ENCODE measurements around the gene HSD11B1L.
A peak's percentile ranks its signal among the peaks of the same experiment; 100 is the strongest.
"Not testable (repeated sequence)": the region's sequence is repeated elsewhere in the genome, so short reads cannot be mapped to it uniquely, and the experiment has no call there.

The HSD11B1L gene

DNA sequence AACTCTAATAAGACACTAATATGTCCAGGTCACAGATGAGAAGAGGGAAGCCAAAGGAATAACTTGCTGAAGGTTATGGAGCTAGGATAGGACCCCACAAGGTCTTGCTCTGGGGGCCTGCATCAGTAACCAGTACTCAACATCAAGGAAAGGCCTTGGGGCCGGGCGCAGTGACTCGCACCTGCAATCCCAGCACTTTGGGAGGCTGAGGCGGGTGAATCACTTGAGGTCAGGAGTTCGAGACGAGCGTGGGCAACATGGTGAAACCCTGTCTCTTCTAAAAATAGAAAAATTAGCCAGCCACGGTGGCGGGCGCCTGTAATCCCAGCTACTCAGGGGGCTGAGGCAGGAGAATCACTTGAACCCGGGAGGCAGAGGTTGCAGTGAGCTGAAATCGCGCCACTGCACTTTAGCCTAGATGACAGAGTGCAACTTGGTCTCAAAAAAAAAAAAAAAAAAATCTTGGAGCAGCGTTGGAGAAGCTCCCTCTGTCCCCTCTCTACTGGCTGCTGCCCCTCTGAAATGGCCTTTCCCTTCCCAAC lies 37.3 kb downstream of the HSD11B1L start:
- TF ChIP-seq POLR2AphosphoS5 (IDR thresholded peaks at IDR 0.05; ENCODE audit: borderline replicate concordance, low read depth, low read length): no peak
- TF ChIP-seq EZH2 (IDR thresholded peaks at IDR 0.05): no peak
- Histone ChIP-seq H3K9me3 (ENCODE audit: low read depth, low read length) (no peaks in the 10 kb centered on the region), H3K27ac (peak overlapping the region; percentile 98), H3K4me3 (peak overlapping the region; percentile 96), H3K9ac (ENCODE audit: insufficient read length) (peak overlapping the region; percentile 100), H3K36me3 (ENCODE audit: insufficient read depth, low read length) (peaks cover 41% of the 10 kb centered on the region)
- DNase-seq (ENCODE audit: low read depth, low spot score): no peak

- Histone ChIP-seq H3K9ac (ENCODE audit: insufficient read length) (peak overlapping the region; percentile 100), H3K36me3 (ENCODE audit: insufficient read depth, low read length) (peaks cover 35% of the 10 kb centered on the region), H3K9me3 (ENCODE audit: low read depth, low read length) (no peaks in the 10 kb centered on the region), H3K27ac (peak overlapping the region; percentile 98), H3K4me3 (peak overlapping the region; percentile 96)
- peak; percentile 78 for DNase-seq (ENCODE audit: low read depth, low spot score)
- TF ChIP-seq FOXP2 (optimal IDR thresholded peaks at IDR 0.05; ENCODE audit: control extremely low read depth, extremely low read length, insufficient read depth) (no peak), EZH2 (IDR thresholded peaks at IDR 0.05) (no peak), POLR2AphosphoS5 (IDR thresholded peaks at IDR 0.05; ENCODE audit: borderline replicate concordance, low read depth, low read length) (peak; percentile 42)
Measured at GRCh38 chr19:5718579-5719273, 37.9 kb downstream of the HSD11B1L start.

DNA sequence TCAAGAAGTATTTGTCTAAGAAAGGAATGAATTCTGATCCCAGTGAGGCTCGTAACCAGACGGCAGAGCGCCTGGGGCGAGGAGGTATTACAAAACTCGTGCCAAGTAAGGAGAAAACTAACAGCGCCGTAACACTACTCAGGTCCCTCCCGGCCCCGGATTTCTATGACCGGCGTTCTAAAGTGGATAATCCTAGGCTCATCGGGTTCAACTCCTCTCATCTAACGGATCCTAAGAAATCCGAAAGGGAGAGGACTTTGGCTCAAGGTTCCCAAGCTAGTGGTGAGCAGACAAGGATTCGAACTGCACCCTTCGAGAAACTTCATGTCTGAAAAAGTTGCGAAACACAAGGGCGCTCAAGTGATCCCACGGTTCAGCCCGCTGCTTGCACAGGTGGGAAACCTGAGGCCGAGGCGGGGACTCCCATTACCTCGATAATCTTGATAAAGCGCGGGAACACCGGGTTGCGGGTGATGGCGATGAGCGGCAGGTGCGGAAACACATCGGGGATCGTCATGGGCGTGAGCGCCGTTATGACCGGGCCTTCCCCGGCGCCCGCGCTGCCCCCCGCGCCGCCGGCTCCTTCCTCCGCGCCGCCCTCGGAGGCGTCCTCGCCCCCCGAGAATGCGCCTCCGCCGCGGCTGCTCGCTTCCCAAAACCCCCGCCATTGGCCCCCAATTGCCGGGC lies 38.6 kb downstream of the HSD11B1L start:
- H3K36me3 ChIP-seq (ENCODE audit: insufficient read depth, low read length): peaks cover 29% of the 10 kb centered on the region
- DNase-seq (ENCODE audit: low read depth, low spot score): no peak
- H3K4me3 ChIP-seq: peak overlapping the region; percentile 96
- H3K27ac ChIP-seq: peak overlapping the region; percentile 98
- H3K9ac ChIP-seq (ENCODE audit: insufficient read length): peak overlapping the region; percentile 100
- no peak for TF ChIP-seq FOXP2 (optimal IDR thresholded peaks at IDR 0.05; ENCODE audit: control extremely low read depth, extremely low read length, insufficient read depth)
- H3K9me3 ChIP-seq (ENCODE audit: low read depth, low read length): no peaks in the 10 kb centered on the region

GRCh38 chr19:5719961-5720790 lies 39.3 kb downstream of the HSD11B1L start, which contains the start of the genes CATSPERD and LONP1:
Gene CATSPERD (plus strand): TSS chr19:5720637. CDS start chr19:5720738, 101 bp downstream.
Gene LONP1 (minus strand): TSS chr19:5720146. CDS start chr19:5720132, 14 bp downstream.
- Histone ChIP-seq H3K36me3 (ENCODE audit: insufficient read depth, low read length) (peaks cover 22% of the 10 kb centered on the region), H3K27ac (peak within 1 kb of the TSS; percentile 98)
- TF ChIP-seq EZH2 (IDR thresholded peaks at IDR 0.05): no peak
- TF ChIP-seq POLR2AphosphoS5 (IDR thresholded peaks at IDR 0.05; ENCODE audit: borderline replicate concordance, low read depth, low read length): peak; percentile 87
- TF ChIP-seq FOXP2 (optimal IDR thresholded peaks at IDR 0.05; ENCODE audit: control extremely low read depth, extremely low read length, insufficient read depth): peak; percentile 80

GRCh38 chr19:5727453-5728050 lies 46.7 kb downstream of the HSD11B1L start:
- no peaks in the 10 kb centered on the region for H3K9me3 ChIP-seq (ENCODE audit: low read depth, low read length)
- H3K9ac ChIP-seq (ENCODE audit: insufficient read length): no peak overlapping the region
- DNase-seq (ENCODE audit: low read depth, low spot score): no peak
- H3K4me3 ChIP-seq: no peak overlapping the region
- no peak overlapping the region for H3K27ac ChIP-seq
- TF ChIP-seq EZH2 (IDR thresholded peaks at IDR 0.05) (no peak), POLR2AphosphoS5 (IDR thresholded peaks at IDR 0.05; ENCODE audit: borderline replicate concordance, low read depth, low read length) (no peak), FOXP2 (optimal IDR thresholded peaks at IDR 0.05; ENCODE audit: control extremely low read depth, extremely low read length, insufficient read depth) (no peak)
- no peaks in the 10 kb centered on the region for H3K36me3 ChIP-seq (ENCODE audit: insufficient read depth, low read length)

More at GRCh38 chr19:5719961-5720790, 39.3 kb downstream of the HSD11B1L start, which contains the start of the genes CATSPERD and LONP1:
- Histone ChIP-seq H3K9me3 (ENCODE audit: low read depth, low read length) (no peaks in the 10 kb centered on the region), H3K4me3 (peak within 1 kb of the TSS; percentile 96), H3K9ac (ENCODE audit: insufficient read length) (peak within 1 kb of the TSS; percentile 100)
- DNase-seq (ENCODE audit: low read depth, low spot score): peak; percentile 94

- H3K4me3 ChIP-seq; H3K9ac ChIP-seq (ENCODE audit: insufficient read length); H3K27ac ChIP-seq; H3K36me3 ChIP-seq (ENCODE audit: insufficient read depth, low read length); DNase-seq (ENCODE audit: low read depth, low spot score); H3K9me3 ChIP-seq (ENCODE audit: low read depth, low read length): not testable (repeated sequence)
Measured at GRCh38 chr19:5733172-5733571, 52.3 kb downstream of the HSD11B1L start.

All from SK-N-MC (cell line).